ENCODE results near the gene CCDC24. TPM values are rescaled to one million over a fixed set of nuclear protein-coding genes. Genes with fewer than 3 reads are reported as not detected.

The CCDC24 gene
- total RNA-seq, 1 donor from 2014 or later: 1.4 TPM

DNA sequence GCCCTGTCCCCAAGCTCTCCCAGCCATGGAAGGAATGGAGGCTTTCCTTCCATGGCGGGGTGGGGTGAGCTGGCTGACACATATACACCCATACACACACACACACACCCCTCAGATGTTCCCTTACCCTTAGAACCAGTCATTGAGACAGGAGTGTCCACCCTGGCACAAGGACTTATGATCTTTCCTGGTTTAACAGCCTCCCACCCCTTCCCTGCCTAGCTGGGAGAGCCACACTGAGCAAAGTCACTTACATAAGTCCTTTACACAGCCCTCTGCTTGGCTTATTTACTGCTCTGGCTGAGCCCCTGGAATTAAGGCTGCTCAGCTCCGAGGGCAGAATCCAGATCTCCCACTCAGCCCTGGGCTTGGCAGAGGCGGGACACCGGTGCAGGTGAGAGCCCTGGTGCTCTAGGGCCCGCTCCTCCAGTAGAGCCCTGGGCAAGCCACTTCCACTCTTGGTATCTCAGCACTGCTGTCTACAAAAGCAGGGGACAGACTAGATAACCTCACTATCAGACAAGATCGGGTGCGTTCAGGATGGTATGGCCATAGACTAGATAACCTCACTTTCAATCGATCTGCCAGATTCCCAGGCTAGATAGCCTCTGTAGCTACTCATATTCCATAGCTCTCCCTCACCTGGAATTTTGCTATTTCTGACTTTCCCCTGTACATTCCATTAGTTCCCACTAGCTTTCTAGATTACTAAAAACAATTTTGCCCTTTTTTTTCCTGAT, 23.1 kb downstream of the CCDC24 start:
- TF ChIP-seq, protein P1, sequence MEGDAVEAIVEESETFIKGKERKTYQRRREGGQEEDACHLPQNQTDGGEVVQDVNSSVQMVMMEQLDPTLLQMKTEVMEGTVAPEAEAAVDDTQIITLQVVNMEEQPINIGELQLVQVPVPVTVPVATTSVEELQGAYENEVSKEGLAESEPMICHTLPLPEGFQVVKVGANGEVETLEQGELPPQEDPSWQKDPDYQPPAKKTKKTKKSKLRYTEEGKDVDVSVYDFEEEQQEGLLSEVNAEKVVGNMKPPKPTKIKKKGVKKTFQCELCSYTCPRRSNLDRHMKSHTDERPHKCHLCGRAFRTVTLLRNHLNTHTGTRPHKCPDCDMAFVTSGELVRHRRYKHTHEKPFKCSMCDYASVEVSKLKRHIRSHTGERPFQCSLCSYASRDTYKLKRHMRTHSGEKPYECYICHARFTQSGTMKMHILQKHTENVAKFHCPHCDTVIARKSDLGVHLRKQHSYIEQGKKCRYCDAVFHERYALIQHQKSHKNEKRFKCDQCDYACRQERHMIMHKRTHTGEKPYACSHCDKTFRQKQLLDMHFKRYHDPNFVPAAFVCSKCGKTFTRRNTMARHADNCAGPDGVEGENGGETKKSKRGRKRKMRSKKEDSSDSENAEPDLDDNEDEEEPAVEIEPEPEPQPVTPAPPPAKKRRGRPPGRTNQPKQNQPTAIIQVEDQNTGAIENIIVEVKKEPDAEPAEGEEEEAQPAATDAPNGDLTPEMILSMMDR (IDR thresholded peaks at IDR 0.05; ENCODE audit: borderline replicate concordance): no peak
- Histone ChIP-seq H3K4me3 (no peak overlapping the region), H3K36me3 (no peaks in the 10 kb centered on the region), H3K4me1 (peaks cover 11% of the 10 kb centered on the region), H3K27me3 (ENCODE audit: low read depth) (no peaks in the 10 kb centered on the region), H3K9me3 (replicated peaks) (no peaks in the 10 kb centered on the region), H3K27ac (replicated peaks) (no peak overlapping the region)
- DNase-seq: no peak
- intact Hi-C loops (cut with micrococcal nuclease): no loop called here

DNA sequence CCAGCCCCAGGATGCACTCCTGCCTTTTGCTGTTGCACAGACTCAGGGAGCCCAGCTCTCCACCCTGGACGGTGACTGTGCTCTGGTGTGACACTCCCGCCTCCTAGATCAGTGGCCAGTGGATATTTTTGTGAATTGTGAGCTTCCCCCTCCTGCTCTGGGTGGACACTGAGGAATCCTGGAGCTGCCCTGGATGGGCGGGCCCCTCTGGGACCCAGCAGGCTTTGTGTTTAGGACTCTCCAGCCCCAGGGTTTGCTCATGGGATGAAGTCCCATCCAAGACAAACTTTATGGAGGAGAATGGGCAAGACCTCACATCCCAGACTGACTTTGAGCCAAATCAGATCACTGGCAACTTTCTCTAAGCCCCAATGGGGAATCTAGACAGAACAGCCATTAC, 23.8 kb downstream of the CCDC24 start:
- Histone ChIP-seq H3K27ac (replicated peaks) (no peak overlapping the region), H3K4me3 (no peak overlapping the region), H3K9me3 (replicated peaks) (no peaks in the 10 kb centered on the region), H3K4me1 (peaks cover 11% of the 10 kb centered on the region), H3K27me3 (ENCODE audit: low read depth) (no peaks in the 10 kb centered on the region), H3K36me3 (no peaks in the 10 kb centered on the region)
- intact Hi-C loops (cut with micrococcal nuclease): no loop called here
- DNase-seq: no peak
- TF ChIP-seq, protein P1 (IDR thresholded peaks at IDR 0.05; ENCODE audit: borderline replicate concordance): no peak

DNA sequence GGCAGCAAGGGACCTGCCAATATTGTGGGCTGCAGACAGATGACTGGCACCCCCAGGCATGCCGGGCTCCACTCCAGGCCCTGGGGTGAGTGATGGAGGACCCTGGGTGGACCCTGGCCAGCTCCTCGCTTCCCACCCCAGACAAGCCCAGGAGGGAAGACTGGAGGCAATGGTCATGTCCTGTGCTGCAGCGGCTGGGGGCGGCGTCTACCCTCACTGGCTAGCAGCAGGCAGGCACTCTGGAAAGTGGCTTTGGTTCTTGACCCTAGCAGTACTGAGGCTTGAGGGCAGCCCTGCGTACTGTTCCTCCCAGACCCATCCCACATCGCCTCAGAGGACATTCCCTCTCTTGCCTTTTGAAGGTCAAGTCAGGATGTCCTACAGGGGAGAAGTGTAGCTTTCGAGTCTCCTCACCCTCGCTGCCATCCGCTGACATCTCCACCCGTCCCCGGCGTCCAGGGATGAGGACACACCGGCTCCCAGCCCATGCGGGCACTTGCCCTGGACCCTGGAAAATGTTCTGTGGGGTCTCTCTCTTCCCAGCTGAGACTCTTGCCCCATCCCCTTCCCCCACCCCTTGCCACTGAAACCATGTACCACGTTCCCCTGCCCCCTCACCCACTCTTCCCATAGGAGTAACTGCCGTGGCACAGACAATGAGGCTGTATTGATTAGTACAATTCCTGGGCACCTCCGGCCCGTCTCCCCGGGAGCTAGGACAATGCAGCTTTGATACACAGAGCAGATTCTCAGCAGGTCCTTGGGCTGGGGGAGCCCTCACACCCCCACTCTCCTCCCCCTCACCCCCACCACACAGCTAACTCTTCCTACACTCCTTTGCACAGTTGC, 24.9 kb downstream of the CCDC24 start:
- intact Hi-C loops (cut with micrococcal nuclease): no loop called here
- H3K4me3 ChIP-seq: no peak overlapping the region
- no peaks in the 10 kb centered on the region for H3K36me3 ChIP-seq
- no peak for DNase-seq
- TF ChIP-seq, protein P1 (IDR thresholded peaks at IDR 0.05; ENCODE audit: borderline replicate concordance): no peak
- no peak overlapping the region for H3K27ac ChIP-seq (replicated peaks)
- H3K9me3 ChIP-seq (replicated peaks): no peaks in the 10 kb centered on the region
- H3K4me1 ChIP-seq: peaks cover 12% of the 10 kb centered on the region
- H3K27me3 ChIP-seq (ENCODE audit: low read depth): no peaks in the 10 kb centered on the region

DNA sequence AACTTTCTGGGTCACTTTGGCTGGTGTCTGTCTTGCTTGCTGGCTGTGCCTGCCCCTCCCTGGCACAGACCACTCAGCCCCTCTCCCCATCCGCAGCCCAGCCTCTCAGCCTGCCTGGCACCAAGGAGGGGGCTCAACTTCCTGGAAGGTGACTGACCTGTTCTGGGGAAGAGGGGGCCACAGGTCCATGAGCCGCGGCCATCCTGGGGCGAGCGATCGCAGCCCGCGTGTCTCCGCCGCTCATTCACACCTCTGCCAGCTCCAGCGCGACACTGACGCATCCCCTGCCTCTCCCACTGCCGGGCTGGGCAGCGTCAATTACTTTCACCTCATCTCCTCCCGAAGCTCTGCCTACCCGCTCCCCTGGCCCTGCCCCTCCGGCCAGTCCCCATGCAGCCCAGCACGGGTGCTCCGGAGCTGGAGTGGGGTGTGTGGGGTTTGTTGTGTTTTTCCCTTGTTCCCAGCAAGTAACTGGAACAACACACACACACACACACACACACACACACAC, 25.5 kb downstream of the CCDC24 start:
- peaks cover 18% of the 10 kb centered on the region for H3K4me1 ChIP-seq
- H3K27ac ChIP-seq (replicated peaks): no peak overlapping the region
- no peaks in the 10 kb centered on the region for H3K36me3 ChIP-seq
- intact Hi-C loops (cut with micrococcal nuclease): no loop called here
- H3K9me3 ChIP-seq (replicated peaks): no peaks in the 10 kb centered on the region
- TF ChIP-seq, protein P1 (IDR thresholded peaks at IDR 0.05; ENCODE audit: borderline replicate concordance): no peak
- no peak for DNase-seq
- H3K27me3 ChIP-seq (ENCODE audit: low read depth): no peaks in the 10 kb centered on the region
- H3K4me3 ChIP-seq: no peak overlapping the region

DNA sequence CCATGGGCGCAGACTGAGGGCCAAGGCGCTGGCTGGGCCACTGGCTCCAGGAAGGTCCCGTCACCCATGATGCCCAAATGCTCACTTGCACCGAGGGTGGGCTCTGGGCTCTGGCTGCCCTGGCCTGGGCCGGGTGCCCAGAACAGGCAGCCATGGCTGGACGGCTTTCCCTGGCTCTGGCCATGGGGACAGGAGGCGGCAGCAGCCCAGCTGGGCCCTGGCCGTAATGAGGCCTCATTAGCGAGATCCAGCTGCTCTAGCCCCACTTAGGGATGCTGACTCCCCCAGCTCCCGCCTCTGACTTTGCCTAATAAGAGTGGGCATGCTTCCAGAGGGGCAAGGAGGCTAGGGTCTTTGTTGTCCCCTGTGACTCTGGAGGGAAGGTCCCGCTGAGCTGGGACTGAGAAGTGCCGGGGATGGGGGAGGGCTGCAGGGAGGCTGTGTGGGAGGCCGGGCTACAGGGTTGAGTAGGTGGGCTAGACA, 28.1 kb downstream of the CCDC24 start:
- no peak for DNase-seq
- TF ChIP-seq, protein P1 (IDR thresholded peaks at IDR 0.05; ENCODE audit: borderline replicate concordance): no peak
- Histone ChIP-seq H3K27ac (replicated peaks) (no peak overlapping the region), H3K4me3 (no peak overlapping the region), H3K4me1 (peaks cover 16% of the 10 kb centered on the region), H3K27me3 (ENCODE audit: low read depth) (peaks cover 6% of the 10 kb centered on the region), H3K9me3 (replicated peaks) (no peaks in the 10 kb centered on the region), H3K36me3 (no peaks in the 10 kb centered on the region)
- intact Hi-C loops (cut with micrococcal nuclease): no loop called here

All from left ventricle myocardium inferior (tissue), 1 donor.